DND-41 (cell line): ENCODE results near the gene CARM1.

Experiments
- EZH2 ChIP-seq: IDR thresholded peaks from 3 replicates; pipeline ENCODE4 v1.6.1; 2012; ENCODE audit warnings: borderline replicate concordance, low read depth, mild to moderate bottlenecking, moderate library complexity, low read length, inconsistent platforms; ENCODE audit not compliant: severe bottlenecking
- TF ChIP-seq, protein P1 (sequence below): IDR thresholded peaks from 2 replicates; pipeline ENCODE4 v1.5.1; 2012; ENCODE audit warnings: borderline replicate concordance, low read length, moderate library complexity, mild to moderate bottlenecking; ENCODE audit not compliant: poor library complexity, severe bottlenecking; ENCODE audit errors: extremely low read depth

- TF ChIP-seq, protein P1, sequence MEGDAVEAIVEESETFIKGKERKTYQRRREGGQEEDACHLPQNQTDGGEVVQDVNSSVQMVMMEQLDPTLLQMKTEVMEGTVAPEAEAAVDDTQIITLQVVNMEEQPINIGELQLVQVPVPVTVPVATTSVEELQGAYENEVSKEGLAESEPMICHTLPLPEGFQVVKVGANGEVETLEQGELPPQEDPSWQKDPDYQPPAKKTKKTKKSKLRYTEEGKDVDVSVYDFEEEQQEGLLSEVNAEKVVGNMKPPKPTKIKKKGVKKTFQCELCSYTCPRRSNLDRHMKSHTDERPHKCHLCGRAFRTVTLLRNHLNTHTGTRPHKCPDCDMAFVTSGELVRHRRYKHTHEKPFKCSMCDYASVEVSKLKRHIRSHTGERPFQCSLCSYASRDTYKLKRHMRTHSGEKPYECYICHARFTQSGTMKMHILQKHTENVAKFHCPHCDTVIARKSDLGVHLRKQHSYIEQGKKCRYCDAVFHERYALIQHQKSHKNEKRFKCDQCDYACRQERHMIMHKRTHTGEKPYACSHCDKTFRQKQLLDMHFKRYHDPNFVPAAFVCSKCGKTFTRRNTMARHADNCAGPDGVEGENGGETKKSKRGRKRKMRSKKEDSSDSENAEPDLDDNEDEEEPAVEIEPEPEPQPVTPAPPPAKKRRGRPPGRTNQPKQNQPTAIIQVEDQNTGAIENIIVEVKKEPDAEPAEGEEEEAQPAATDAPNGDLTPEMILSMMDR, result no peak
- TF ChIP-seq EZH2, result no peak
Observed at GRCh38 chr19:10915130-10916091, 44.1 kb downstream of the CARM1 start.
